ENCODE results near the gene RPS21.

Gene RPS21

GRCh38 chr20:62430866-62431447 lies 44.1 kb downstream of the RPS21 start:
- no peak overlapping the region for H3K27ac ChIP-seq
- no peak for DNase-seq
- no peaks in the 10 kb centered on the region for H3K27me3 ChIP-seq (ENCODE audit: insufficient read depth, low read depth, severe bottlenecking)
- H3K4me3 ChIP-seq (ENCODE audit: low read depth, low read length) = no peak overlapping the region
- no peaks in the 10 kb centered on the region for H3K36me3 ChIP-seq
- no peaks in the 10 kb centered on the region for H3K9me3 ChIP-seq (ENCODE audit: severe bottlenecking)
- TF ChIP-seq, protein P1, sequence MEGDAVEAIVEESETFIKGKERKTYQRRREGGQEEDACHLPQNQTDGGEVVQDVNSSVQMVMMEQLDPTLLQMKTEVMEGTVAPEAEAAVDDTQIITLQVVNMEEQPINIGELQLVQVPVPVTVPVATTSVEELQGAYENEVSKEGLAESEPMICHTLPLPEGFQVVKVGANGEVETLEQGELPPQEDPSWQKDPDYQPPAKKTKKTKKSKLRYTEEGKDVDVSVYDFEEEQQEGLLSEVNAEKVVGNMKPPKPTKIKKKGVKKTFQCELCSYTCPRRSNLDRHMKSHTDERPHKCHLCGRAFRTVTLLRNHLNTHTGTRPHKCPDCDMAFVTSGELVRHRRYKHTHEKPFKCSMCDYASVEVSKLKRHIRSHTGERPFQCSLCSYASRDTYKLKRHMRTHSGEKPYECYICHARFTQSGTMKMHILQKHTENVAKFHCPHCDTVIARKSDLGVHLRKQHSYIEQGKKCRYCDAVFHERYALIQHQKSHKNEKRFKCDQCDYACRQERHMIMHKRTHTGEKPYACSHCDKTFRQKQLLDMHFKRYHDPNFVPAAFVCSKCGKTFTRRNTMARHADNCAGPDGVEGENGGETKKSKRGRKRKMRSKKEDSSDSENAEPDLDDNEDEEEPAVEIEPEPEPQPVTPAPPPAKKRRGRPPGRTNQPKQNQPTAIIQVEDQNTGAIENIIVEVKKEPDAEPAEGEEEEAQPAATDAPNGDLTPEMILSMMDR (IDR thresholded peaks at IDR 0.05; ENCODE audit: low read depth, low read length) = no peak

GRCh38 chr20:62433658-62434497 lies 47.0 kb downstream of the RPS21 start:
- DNase-seq = no peak
- Histone ChIP-seq H3K4me3 (ENCODE audit: low read depth, low read length) (no peak overlapping the region), H3K9me3 (ENCODE audit: severe bottlenecking) (no peaks in the 10 kb centered on the region), H3K36me3 (no peaks in the 10 kb centered on the region), H3K27me3 (ENCODE audit: insufficient read depth, low read depth, severe bottlenecking) (no peaks in the 10 kb centered on the region), H3K27ac (no peak overlapping the region)
- TF ChIP-seq, protein P1 (IDR thresholded peaks at IDR 0.05; ENCODE audit: low read depth, low read length) = no peak

DNA sequence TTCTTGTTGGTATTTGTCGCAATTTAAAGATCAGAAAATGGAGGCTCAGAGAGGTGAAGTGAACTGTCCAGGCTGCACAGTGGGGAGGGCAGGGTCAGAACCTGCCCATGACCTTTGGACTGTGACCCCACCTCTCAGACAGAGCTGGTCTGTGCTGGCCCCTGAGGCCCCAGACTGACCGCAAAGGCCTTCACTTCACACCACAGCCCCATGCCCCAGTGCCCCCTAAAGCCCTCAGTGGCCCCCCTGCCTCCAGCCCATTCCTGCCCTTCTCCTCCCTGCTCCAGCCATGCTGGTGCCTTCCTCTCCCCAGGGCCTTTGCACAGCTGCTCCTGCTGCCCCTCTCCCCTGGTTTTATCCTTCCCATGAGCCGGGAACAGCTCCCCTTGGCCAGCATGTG lies 49.8 kb downstream of the RPS21 start:
- H3K9me3 ChIP-seq (ENCODE audit: severe bottlenecking) = no peaks in the 10 kb centered on the region
- H3K36me3 ChIP-seq = no peaks in the 10 kb centered on the region
- DNase-seq = no peak
- no peak overlapping the region for H3K27ac ChIP-seq
- no peaks in the 10 kb centered on the region for H3K27me3 ChIP-seq (ENCODE audit: insufficient read depth, low read depth, severe bottlenecking)
- TF ChIP-seq, protein P1 (IDR thresholded peaks at IDR 0.05; ENCODE audit: low read depth, low read length) = no peak
- no peak overlapping the region for H3K4me3 ChIP-seq (ENCODE audit: low read depth, low read length)

GRCh38 chr20:62437496-62437895 lies 50.6 kb downstream of the RPS21 start:
- Histone ChIP-seq H3K27me3 (ENCODE audit: insufficient read depth, low read depth, severe bottlenecking) (no peaks in the 10 kb centered on the region), H3K9me3 (ENCODE audit: severe bottlenecking) (no peaks in the 10 kb centered on the region), H3K36me3 (no peaks in the 10 kb centered on the region), H3K4me3 (ENCODE audit: low read depth, low read length) (no peak overlapping the region), H3K27ac (no peak overlapping the region)
- TF ChIP-seq, protein P1 (IDR thresholded peaks at IDR 0.05; ENCODE audit: low read depth, low read length) = no peak
- DNase-seq = no peak

DNA sequence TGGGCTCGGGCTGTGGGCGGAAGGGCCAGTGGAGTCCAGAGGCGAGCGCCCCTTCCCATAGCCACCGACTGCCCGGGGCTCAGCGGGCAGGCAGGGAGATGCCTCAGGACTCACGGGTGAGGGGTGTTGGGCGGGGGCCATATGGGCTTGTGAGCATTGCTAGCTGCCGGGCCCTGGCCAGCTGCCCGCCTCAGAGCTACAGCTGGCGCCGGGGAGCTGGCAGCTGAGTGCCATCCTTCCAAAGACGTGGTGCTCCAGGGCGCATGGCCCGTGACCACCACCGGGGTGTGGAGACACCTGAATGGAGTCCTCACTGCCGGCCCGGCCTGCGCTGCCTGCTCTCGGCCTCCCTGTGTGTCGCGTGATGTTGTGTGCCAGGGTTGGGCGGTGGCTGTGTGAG lies 51.0 kb downstream of the RPS21 start:
- H3K36me3 ChIP-seq = no peaks in the 10 kb centered on the region
- TF ChIP-seq, protein P1 (IDR thresholded peaks at IDR 0.05; ENCODE audit: low read depth, low read length) = peak; percentile 27; the same call in 1 of the 2 replicates
- no peak overlapping the region for H3K27ac ChIP-seq
- DNase-seq = no peak
- no peaks in the 10 kb centered on the region for H3K27me3 ChIP-seq (ENCODE audit: insufficient read depth, low read depth, severe bottlenecking)
- no peaks in the 10 kb centered on the region for H3K9me3 ChIP-seq (ENCODE audit: severe bottlenecking)
- H3K4me3 ChIP-seq (ENCODE audit: low read depth, low read length) = no peak overlapping the region
